CD4-positive, CD25-positive, alpha-beta regulatory T cell (primary cell): ENCODE data around the gene EFTUD2. TPM values are rescaled to one million over a fixed set of nuclear protein-coding genes. Genes with fewer than 3 reads are reported as not detected.
A peak's percentile ranks its signal among the peaks of the same experiment; 100 is the strongest.

ENCODE experiments used
- ATAC-seq, 2 donors: fragments of 150-1000 bp; cut with Tn5 transposase; one replicate each; pipeline ENCODE4 v1.10.0; 2021; ENCODE audit warnings: low read depth in 2 of 2, moderate number of reproducible peaks in 2 of 2, moderate library complexity in 1 of 2
- DNase-seq, 3 donors: peaks; one replicate each; pipeline versions ENCODE4 v3.0.0 to v3.0.0-alpha.2; 2012 to 2022; ENCODE audit warnings: mixed read lengths in 1 of 3
- H3K27ac ChIP-seq: one replicate; pipeline ENCODE4 v1.7.0; 2013; ENCODE audit warnings: mild to moderate bottlenecking, low read length; ENCODE audit not compliant: insufficient read depth, poor library complexity, severe bottlenecking
- H3K27me3 ChIP-seq: one replicate; pipeline ENCODE4 v1.7.0; 2013; ENCODE audit warnings: low read length; ENCODE audit not compliant: control insufficient read depth, insufficient read depth
- H3K36me3 ChIP-seq: one replicate; pipeline ENCODE4 v1.7.0; 2013; ENCODE audit warnings: mild to moderate bottlenecking, low read length, moderate library complexity; ENCODE audit not compliant: control insufficient read depth, insufficient read depth
- H3K4me1 ChIP-seq: 2 replicates; pipeline ENCODE4 v1.7.0; 2013; ENCODE audit warnings: mild to moderate bottlenecking, low read length; ENCODE audit not compliant: insufficient read depth, control insufficient read depth, poor library complexity, severe bottlenecking
- H3K4me3 ChIP-seq: one replicate; pipeline ENCODE4 v1.7.0; 2013; ENCODE audit warnings: low read depth, mild to moderate bottlenecking, low read length, moderate library complexity
- H3K9me3 ChIP-seq, 2 experiments: 1 replicate in 1 of 2; 2 replicates in 1 of 2; pipeline ENCODE4 v1.7.0; 2013; ENCODE audit warnings: low read length in 2 of 2, mild to moderate bottlenecking in 1 of 2, moderate library complexity in 1 of 2; ENCODE audit not compliant: control insufficient read depth in 2 of 2
- H3K27ac Mint-ChIP-seq, 3 donors: one replicate each; pipeline ENCODE4 v1.8.0; 2020 to 2022; ENCODE audit warnings: mild to moderate bottlenecking in 3 of 3, mixed read lengths in 3 of 3, moderate library complexity in 2 of 3
- H3K27me3 Mint-ChIP-seq: one replicate; pipeline ENCODE4 v1.8.0; 2022; ENCODE audit warnings: mild to moderate bottlenecking, mixed read lengths
- H3K36me3 Mint-ChIP-seq: one replicate; pipeline ENCODE4 v1.8.0; 2020; ENCODE audit warnings: mixed read lengths
- H3K4me1 Mint-ChIP-seq, 4 donors: one replicate each; pipeline ENCODE4 v1.8.0; 2020 to 2022; ENCODE audit warnings: mixed read lengths in 4 of 4, mild to moderate bottlenecking in 1 of 4
- H3K4me3 Mint-ChIP-seq, 4 donors: one replicate each; pipeline ENCODE4 v1.8.0; 2020 to 2022; ENCODE audit warnings: mild to moderate bottlenecking in 4 of 4, mixed read lengths in 4 of 4, moderate library complexity in 3 of 4
- H3K9me3 Mint-ChIP-seq, 7 donors: one replicate each; pipeline ENCODE4 v1.8.0; 2020 to 2022; ENCODE audit warnings: mixed read lengths in 7 of 7, mild to moderate bottlenecking in 3 of 7, moderate library complexity in 2 of 7
- polyA plus RNA-seq, 4 donors: library from polyadenylated mRNA; unstranded; fragments of 300-500 nt; fragmentation: Illumina TruSeq; gene quantifications; one replicate each; pipeline ENCODE4 v1.2.3, GENCODE V29; 2021
- total RNA-seq: library from RNA; stranded (reverse); gene quantifications from one replicate; pipeline ENCODE4 v1.2.3, GENCODE V29; 2022

The EFTUD2 gene
- total and polyA plus RNA-seq, 5 donors from 2014 or later = 58.8 to 111 (median 79.3) TPM

DNA sequence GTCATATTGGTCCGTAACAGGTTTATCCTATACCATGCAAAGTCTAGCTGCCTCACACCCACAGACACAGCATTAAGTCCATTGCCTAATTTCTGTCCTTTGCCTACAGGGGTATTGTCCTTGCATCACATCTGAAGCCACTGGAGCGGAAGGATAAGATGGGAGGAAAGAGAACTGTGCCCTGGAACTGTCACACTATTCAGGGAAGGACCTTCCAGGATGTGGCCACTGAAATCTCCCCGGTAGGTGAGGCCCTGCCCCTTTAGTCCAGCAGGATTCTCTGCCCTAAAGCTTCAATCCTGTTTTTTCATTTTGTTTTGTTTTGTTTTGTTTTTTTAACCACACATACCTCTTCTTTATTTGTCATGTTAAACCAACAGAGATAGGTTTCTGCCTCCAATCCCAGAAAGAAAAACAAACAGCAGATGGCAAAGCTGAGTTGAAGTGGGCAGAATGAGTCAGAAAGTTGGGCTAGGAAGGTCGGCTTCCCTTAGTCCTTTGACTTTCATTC is 2.2 kb upstream of the EFTUD2 start:
- Mint-ChIP-seq H3K9me3 (peaks cover 0 to 2% (median 0%) of the 10 kb centered on the region in 7 donors), H3K27ac (peak overlapping the region in 1 of 3 donors; percentile 25), H3K27me3 (peaks cover 26% of the 10 kb centered on the region), H3K4me1 (peaks cover 5 to 24% (median 18%) of the 10 kb centered on the region in 4 donors), H3K4me3 (peak overlapping the region in 2 of 4 donors; percentile 72 to 77), H3K36me3 (no peaks in the 10 kb centered on the region)
- no peaks in the 10 kb centered on the region for H3K36me3 ChIP-seq
- peaks cover 26% of the 10 kb centered on the region for H3K4me1 ChIP-seq
- DNase-seq = no peak
- no peak for ATAC-seq
- H3K4me3 ChIP-seq = no peak overlapping the region
- no peak overlapping the region for H3K27ac ChIP-seq
- H3K27me3 ChIP-seq = peaks cover 3% of the 10 kb centered on the region
- H3K9me3 ChIP-seq = no peaks in the 10 kb centered on the region

DNA sequence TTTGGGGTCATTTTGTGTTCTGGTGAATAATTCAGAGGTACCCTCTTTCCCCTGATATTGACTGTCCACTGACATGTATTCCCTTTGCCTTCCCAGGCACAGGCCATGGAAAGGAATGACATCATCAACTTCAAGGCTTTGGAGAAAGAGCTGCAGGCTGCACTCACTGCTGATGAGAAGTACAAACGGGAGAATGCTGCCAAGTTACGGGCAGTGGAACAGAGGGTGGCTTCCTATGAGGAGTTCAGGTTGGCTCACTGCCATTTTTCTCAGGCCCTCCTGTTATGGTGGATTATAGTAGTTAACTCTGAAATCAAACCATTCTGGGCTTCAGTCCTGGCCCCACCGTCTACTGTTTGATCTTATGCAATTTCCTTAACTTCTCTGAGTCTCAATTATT is 1.6 kb upstream of the EFTUD2 start:
- H3K4me3 Mint-ChIP-seq = peak overlapping the region in 2 of 4 donors; percentile 44 to 77
- no peaks in the 10 kb centered on the region for H3K36me3 ChIP-seq
- H3K27me3 ChIP-seq = peaks cover 3% of the 10 kb centered on the region
- H3K36me3 Mint-ChIP-seq = peaks cover 3% of the 10 kb centered on the region
- no peak for ATAC-seq
- peaks cover 30% of the 10 kb centered on the region for H3K4me1 ChIP-seq
- peaks cover 5 to 30% (median 20%) of the 10 kb centered on the region in 4 donors for H3K4me1 Mint-ChIP-seq
- H3K9me3 Mint-ChIP-seq = peaks cover 0 to 2% (median 0%) of the 10 kb centered on the region in 7 donors
- DNase-seq = no peak
- H3K9me3 ChIP-seq = no peaks in the 10 kb centered on the region
- H3K27me3 Mint-ChIP-seq = peaks cover 26% of the 10 kb centered on the region
- H3K4me3 ChIP-seq = no peak overlapping the region
- no peak overlapping the region for H3K27ac ChIP-seq
- peak overlapping the region in 2 of 3 donors; percentile 25 to 100 for H3K27ac Mint-ChIP-seq

DNA sequence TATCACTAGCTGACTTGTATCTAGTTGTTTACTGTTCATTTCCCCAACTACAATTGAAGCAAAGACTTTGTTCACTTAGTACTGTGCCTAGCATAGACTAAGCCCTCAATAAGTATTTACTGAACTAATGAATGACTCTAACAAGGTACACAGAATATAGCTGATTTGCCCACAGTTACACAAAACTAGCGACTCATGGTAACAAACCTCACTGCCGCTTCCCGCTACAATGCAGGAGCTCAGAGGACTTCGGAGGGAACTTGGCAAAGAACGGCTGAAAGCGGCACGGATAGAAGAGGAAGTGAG is 524 bp downstream of the EFTUD2 start:
- Histone ChIP-seq H3K9me3 (no peaks in the 10 kb centered on the region), H3K27ac (peak overlapping the region; percentile 96), H3K4me3 (peak overlapping the region; percentile 98), H3K27me3 (peaks cover 3% of the 10 kb centered on the region), H3K4me1 (peaks cover 30% of the 10 kb centered on the region), H3K36me3 (peaks cover 7% of the 10 kb centered on the region)
- no peak for ATAC-seq
- H3K4me3 Mint-ChIP-seq = peak overlapping the region; percentile 87 to 99 (median 95)
- H3K36me3 Mint-ChIP-seq = peaks cover 14% of the 10 kb centered on the region
- peaks cover 0 to 3% (median 0%) of the 10 kb centered on the region in 7 donors for H3K9me3 Mint-ChIP-seq
- H3K27ac Mint-ChIP-seq = peak overlapping the region; percentile 99 to 100 (median 100)
- H3K4me1 Mint-ChIP-seq = peaks cover 9 to 37% (median 22%) of the 10 kb centered on the region in 4 donors
- no peak for DNase-seq
- H3K27me3 Mint-ChIP-seq = peaks cover 22% of the 10 kb centered on the region

DNA sequence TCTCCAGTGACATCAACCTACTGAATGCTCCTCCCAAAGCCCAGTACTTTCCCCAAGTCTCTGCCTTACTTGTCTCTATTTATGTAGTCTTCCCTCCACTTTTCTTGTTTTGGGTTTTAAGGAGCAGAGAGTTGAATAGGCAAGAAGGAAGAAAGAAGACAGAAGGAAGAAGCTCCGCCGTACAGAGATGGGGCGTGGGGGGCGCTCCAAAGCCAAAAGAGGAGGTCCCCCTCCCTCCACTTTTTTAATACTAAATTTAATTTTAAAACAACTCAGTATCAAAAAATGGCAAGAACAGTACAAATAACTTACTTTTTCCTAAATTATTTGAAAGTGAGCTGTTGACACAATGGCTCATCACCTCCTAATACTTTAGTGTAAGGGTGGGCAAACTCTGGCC is 4.6 kb downstream of the EFTUD2 start:
- peaks cover 0 to 3% (median 0%) of the 10 kb centered on the region in 7 donors for H3K9me3 Mint-ChIP-seq
- no peak overlapping the region for H3K27ac Mint-ChIP-seq
- Histone ChIP-seq H3K4me3 (no peak overlapping the region), H3K9me3 (no peaks in the 10 kb centered on the region), H3K4me1 (peaks cover 28% of the 10 kb centered on the region), H3K36me3 (peaks cover 35% of the 10 kb centered on the region), H3K27me3 (no peaks in the 10 kb centered on the region), H3K27ac (no peak overlapping the region)
- ATAC-seq (no peak), DNase-seq (no peak)
- peaks cover 29% of the 10 kb centered on the region for H3K36me3 Mint-ChIP-seq
- H3K27me3 Mint-ChIP-seq = peaks cover 5% of the 10 kb centered on the region
- H3K4me1 Mint-ChIP-seq = peaks cover 20 to 48% (median 25%) of the 10 kb centered on the region in 4 donors
- H3K4me3 Mint-ChIP-seq = peak overlapping the region in 1 of 4 donors; percentile 35

DNA sequence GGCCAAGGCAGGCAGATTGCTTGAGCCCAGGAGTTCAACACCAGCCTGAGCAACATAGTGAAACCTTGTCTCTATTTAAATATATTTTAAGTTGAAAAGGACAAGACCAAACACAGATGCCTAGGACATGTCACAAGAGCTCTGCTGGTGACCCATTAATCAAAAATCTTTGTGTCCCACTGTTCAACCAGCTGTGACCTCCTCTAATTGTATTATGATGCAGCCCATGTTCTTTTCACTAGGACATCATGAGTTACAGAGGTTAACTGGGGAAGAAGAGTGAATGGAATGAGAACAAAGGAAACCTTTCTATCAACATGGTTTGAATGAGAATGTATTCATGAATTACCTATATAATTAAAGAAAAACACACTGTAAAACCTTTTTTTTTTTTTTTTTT is 7.0 kb downstream of the EFTUD2 start:
- Mint-ChIP-seq H3K4me1 (peaks cover 13 to 34% (median 16%) of the 10 kb centered on the region in 4 donors), H3K9me3 (peaks cover 0 to 1% (median 0%) of the 10 kb centered on the region in 7 donors), H3K27me3 (no peaks in the 10 kb centered on the region), H3K4me3 (no peak overlapping the region), H3K27ac (no peak overlapping the region), H3K36me3 (peaks cover 29% of the 10 kb centered on the region)
- Histone ChIP-seq H3K4me3 (no peak overlapping the region), H3K27me3 (no peaks in the 10 kb centered on the region), H3K4me1 (peaks cover 25% of the 10 kb centered on the region), H3K36me3 (peaks cover 44% of the 10 kb centered on the region), H3K27ac (no peak overlapping the region), H3K9me3 (no peaks in the 10 kb centered on the region)
- ATAC-seq (no peak), DNase-seq (no peak)

DNA sequence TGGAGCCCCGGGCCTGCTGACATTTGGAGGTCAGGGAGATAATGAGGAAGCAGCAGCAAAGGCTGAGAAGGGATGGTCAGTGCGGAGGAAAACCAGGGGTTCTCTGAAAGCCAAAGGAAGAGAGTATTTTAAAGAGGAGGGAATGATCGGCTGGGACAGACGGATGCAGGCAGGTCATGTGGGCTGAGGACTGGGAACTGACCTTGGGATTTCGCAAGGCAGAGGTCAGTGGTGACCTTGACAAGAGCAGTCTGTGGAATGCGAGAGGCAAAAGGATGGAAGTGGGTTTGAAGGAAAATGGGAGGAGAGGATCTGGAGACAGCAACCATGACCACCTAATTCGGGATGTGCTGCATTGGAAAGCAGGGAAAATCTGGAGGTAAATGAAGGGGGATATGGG is 10.2 kb downstream of the EFTUD2 start:
- no peaks in the 10 kb centered on the region for H3K9me3 ChIP-seq
- no peak for DNase-seq
- Mint-ChIP-seq H3K27me3 (no peaks in the 10 kb centered on the region), H3K36me3 (peaks cover 30% of the 10 kb centered on the region), H3K27ac (no peak overlapping the region), H3K4me3 (no peak overlapping the region), H3K9me3 (no peaks in the 10 kb centered on the region), H3K4me1 (peaks cover 6 to 19% (median 14%) of the 10 kb centered on the region in 4 donors)
- H3K4me1 ChIP-seq = peaks cover 19% of the 10 kb centered on the region
- no peak for ATAC-seq
- no peak overlapping the region for H3K4me3 ChIP-seq
- H3K27me3 ChIP-seq = no peaks in the 10 kb centered on the region
- peaks cover 67% of the 10 kb centered on the region for H3K36me3 ChIP-seq
- H3K27ac ChIP-seq = no peak overlapping the region

DNA sequence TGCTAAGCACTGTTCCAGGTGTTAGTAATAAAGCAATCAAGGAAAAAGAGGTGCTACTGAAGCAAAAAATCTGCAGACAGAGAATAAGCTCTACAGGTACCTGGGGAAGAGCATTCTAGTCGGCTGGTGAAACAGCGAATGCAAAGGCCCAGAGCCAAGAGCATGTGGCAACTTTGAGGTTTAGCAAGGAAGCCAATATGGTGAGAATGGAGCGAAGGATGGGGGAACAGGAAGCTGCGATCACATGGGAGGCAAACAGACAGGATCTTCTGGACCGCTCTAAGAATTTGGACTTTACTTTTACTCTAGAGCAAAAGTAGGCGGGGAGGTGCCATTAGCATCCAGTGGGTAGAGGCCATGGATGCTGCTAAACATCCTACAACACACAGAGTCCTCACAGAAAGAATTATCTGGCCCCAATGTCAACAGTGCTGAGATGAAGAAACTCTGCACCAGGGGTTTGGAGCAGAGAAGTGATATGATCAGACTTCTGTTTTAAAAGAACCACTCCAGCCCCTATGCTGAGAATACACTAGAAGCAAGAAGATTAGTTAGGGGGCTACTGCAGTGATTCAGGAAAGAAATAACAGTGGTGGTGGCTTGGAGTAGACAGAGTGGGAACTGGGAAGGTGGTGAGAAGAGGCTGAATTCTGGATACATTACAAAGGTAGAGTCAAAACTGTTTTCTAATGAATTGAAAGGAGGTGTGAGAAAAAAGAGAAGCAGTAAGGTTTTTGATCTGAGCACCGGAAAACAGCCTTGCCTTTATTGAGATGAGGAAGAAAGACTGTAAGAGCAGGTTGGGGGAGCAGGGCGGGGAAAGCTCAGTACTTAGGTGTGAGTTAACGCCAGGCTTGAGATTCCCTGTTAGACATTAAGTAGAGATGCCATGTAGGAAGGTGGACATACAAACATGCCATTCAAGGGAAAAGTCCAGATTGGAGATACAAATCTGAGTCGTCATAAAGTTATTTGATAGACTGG is 11.0 kb downstream of the EFTUD2 start:
- H3K4me3 Mint-ChIP-seq = no peak overlapping the region
- Histone ChIP-seq H3K27me3 (no peaks in the 10 kb centered on the region), H3K36me3 (peaks cover 70% of the 10 kb centered on the region), H3K4me3 (no peak overlapping the region), H3K9me3 (no peaks in the 10 kb centered on the region), H3K27ac (no peak overlapping the region), H3K4me1 (peaks cover 19% of the 10 kb centered on the region)
- no peaks in the 10 kb centered on the region for H3K9me3 Mint-ChIP-seq
- DNase-seq (peak in 1 of 3 donors; percentile 12), ATAC-seq (peak in 1 of 2 donors; percentile 50)
- H3K36me3 Mint-ChIP-seq = peaks cover 33% of the 10 kb centered on the region
- no peaks in the 10 kb centered on the region for H3K27me3 Mint-ChIP-seq
- H3K4me1 Mint-ChIP-seq = peaks cover 6 to 16% (median 13%) of the 10 kb centered on the region in 4 donors
- H3K27ac Mint-ChIP-seq = no peak overlapping the region
